K562 (cell line): ENCODE measurements around the gene ZFAND6. TPM values are rescaled to one million over a fixed set of nuclear protein-coding genes. Genes with fewer than 3 reads are reported as not detected.

ENCODE experiments used
- GATA2 ChIP-seq: sonication (generic); formaldehyde crosslinking; IDR thresholded peaks from 2 replicates; pipeline ENCODE4 v1.4.0; 2020; ENCODE audit warnings: mild to moderate bottlenecking, missing genetic modification reagents
- JUND ChIP-seq, 2 experiments: IDR thresholded peaks; 2 replicates in 1 of 2; 3 replicates in 1 of 2; pipeline ENCODE4 v1.6.1; 2011; ENCODE audit warnings: borderline replicate concordance in 2 of 2, low read depth in 2 of 2, low read length in 2 of 2, improper control_type of control experiment in 1 of 2, missing biosample characterization in 1 of 2, missing genetic modification characterization in 1 of 2, missing genetic modification reagents in 1 of 2
- POLR2A ChIP-seq: fragments of 450-650 bp; conservative IDR thresholded peaks from 2 replicates; pipeline ENCODE4 v1.6.1; 2016
- RBM34 ChIP-seq: fragments of 200-400 bp; formaldehyde crosslinking; IDR thresholded peaks from 2 replicates; pipeline ENCODE4 v1.6.1; 2018; ENCODE audit warnings: low read length, borderline replicate concordance; ENCODE audit not compliant: insufficient read depth
- SAFB2 ChIP-seq: fragments of 200-400 bp; formaldehyde crosslinking; IDR thresholded peaks from 2 replicates; pipeline ENCODE4 v1.6.1; 2018; ENCODE audit warnings: borderline replicate concordance, low read length, low read depth, moderate library complexity; ENCODE audit not compliant: severe bottlenecking
- SMAD4 ChIP-seq: fragments of 250-450 bp; sonication (Bioruptor Pico); conservative IDR thresholded peaks from 2 replicates; pipeline ENCODE4 v1.8.0; 2021; ENCODE audit warnings: inconsistent platforms, mild to moderate bottlenecking, moderate library complexity
- TFAP4 ChIP-seq: sonication (generic); formaldehyde crosslinking; IDR thresholded peaks from 2 replicates; pipeline ENCODE4 v1.8.0; 2022; ENCODE audit warnings: missing genetic modification reagents, mild to moderate bottlenecking, moderate library complexity, borderline replicate concordance
- ZC3H11A ChIP-seq: IDR thresholded peaks from 2 replicates; pipeline ENCODE4 v1.6.1; 2012; ENCODE audit warnings: low read depth, low read length, improper control_type of control experiment
- ZNF449 ChIP-seq: fragments of 250-450 bp; sonication (Bioruptor Pico); IDR thresholded peaks from 2 replicates; pipeline ENCODE4 v1.8.0; 2022; ENCODE audit warnings: moderate library complexity, mild to moderate bottlenecking, inconsistent platforms
- ZNF589 ChIP-seq: fragments of 200-800 bp; sonication (Bioruptor generic); IDR thresholded peaks from 2 replicates; pipeline ENCODE4 v1.6.1; 2016; ENCODE audit warnings: low read depth, missing genetic modification characterization, missing compliant biosample characterization
- polyA plus RNA-seq, 8 experiments: library from polyadenylated mRNA; depleted of rRNA in 4 of 8; stranded (reverse) in 5 of 8; unstranded in 3 of 8; fragments of >200 nt; fragmentation: Nextera tagmentation in 2 of 8; fragmentation: Illumina TruSeq in 1 of 8; extraction: Ambion mirVana in 2 of 8; extraction: Trizol in 1 of 8; gene quantifications; 2 replicates each; pipeline versions ENCODE4 v1.2.1 to v1.2.3, GENCODE V29; 2011 to 2014; ENCODE audit warnings: inconsistent platforms in 1 of 8, missing spikeins in 1 of 8
- total RNA-seq, 7 experiments: library from RNA; depleted of rRNA in 6 of 7; stranded (reverse); fragments of >200 nt in 6 of 7; fragmentation: Illumina TruSeq in 2 of 7; extraction: Trizol in 2 of 7; gene quantifications; 2 replicates each; pipeline versions ENCODE4 v1.2.1 to v1.2.3, GENCODE V29; 2011 to 2021; ENCODE audit warnings: low replicate concordance in 1 of 7
- TF ChIP-seq, protein P1 (sequence below): fragments of 450-650 bp; IDR thresholded peaks from 2 replicates; pipeline ENCODE4 v1.6.1; 2014; ENCODE audit warnings: low read depth, mild to moderate bottlenecking, moderate library complexity, borderline replicate concordance
- TF ChIP-seq, protein P2 (sequence below), 2 experiments: fragments of 450-650 bp; formaldehyde crosslinking in 1 of 2; IDR thresholded peaks; 2 replicates each; pipeline versions ENCODE4 v1.4.0 to v1.6.1; 2014 to 2020; ENCODE audit warnings: mild to moderate bottlenecking in 2 of 2, borderline replicate concordance in 1 of 2, low read depth in 1 of 2

The ZFAND6 gene
- total and polyA plus RNA-seq, 9 of the 15 experiments (the other 6 are each of a cell fraction or from before 2014, with no cell fraction given): 53.9 to 206 (median 88.9) TPM

DNA sequence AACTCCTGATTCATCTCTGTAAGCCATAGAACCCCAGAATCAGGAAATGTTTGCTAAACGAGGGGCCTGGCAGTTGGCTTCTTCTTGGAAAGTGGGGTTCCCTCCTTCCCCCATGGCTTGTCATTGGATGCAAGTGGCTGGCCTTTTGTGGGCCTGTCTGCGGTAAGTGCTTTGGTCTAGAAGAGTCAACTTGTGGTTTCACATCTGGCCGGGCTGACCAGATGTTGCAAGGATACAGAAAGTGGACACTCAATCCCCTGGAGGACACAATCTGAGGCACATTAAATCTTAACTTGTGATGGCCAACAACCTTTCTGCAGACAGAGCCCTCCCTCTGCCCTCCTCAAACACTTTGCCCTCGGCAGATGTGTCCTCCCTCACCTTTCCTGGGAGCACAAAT lies 94.4 kb downstream of the ZFAND6 start (continued):
- peak; percentile 88 for TF ChIP-seq TFAP4 (CRISPR knock-in tag)
- no peak for TF ChIP-seq ZNF589
- peak; percentile 35; the same call in 1 of the 2 replicates for TF ChIP-seq JUND (IDR thresholded peaks at IDR 0.05; ENCODE audit: borderline replicate concordance, low read depth, low read length)
- no peak for TF ChIP-seq JUND (tag; IDR thresholded peaks at IDR 0.05; ENCODE audit: borderline replicate concordance, low read depth, low read length)
- TF ChIP-seq, protein P1, sequence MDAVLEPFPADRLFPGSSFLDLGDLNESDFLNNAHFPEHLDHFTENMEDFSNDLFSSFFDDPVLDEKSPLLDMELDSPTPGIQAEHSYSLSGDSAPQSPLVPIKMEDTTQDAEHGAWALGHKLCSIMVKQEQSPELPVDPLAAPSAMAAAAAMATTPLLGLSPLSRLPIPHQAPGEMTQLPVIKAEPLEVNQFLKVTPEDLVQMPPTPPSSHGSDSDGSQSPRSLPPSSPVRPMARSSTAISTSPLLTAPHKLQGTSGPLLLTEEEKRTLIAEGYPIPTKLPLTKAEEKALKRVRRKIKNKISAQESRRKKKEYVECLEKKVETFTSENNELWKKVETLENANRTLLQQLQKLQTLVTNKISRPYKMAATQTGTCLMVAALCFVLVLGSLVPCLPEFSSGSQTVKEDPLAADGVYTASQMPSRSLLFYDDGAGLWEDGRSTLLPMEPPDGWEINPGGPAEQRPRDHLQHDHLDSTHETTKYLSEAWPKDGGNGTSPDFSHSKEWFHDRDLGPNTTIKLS: peak; percentile 76; the same call in 1 of the 2 replicates
- TF ChIP-seq ZC3H11A: no peak
- TF ChIP-seq ZNF449 (CRISPR knock-in tag): 0 out of 2 replicates have a peak, but pooled peaks have one; percentile 50
- TF ChIP-seq SAFB2: no peak
- TF ChIP-seq, protein P2, sequence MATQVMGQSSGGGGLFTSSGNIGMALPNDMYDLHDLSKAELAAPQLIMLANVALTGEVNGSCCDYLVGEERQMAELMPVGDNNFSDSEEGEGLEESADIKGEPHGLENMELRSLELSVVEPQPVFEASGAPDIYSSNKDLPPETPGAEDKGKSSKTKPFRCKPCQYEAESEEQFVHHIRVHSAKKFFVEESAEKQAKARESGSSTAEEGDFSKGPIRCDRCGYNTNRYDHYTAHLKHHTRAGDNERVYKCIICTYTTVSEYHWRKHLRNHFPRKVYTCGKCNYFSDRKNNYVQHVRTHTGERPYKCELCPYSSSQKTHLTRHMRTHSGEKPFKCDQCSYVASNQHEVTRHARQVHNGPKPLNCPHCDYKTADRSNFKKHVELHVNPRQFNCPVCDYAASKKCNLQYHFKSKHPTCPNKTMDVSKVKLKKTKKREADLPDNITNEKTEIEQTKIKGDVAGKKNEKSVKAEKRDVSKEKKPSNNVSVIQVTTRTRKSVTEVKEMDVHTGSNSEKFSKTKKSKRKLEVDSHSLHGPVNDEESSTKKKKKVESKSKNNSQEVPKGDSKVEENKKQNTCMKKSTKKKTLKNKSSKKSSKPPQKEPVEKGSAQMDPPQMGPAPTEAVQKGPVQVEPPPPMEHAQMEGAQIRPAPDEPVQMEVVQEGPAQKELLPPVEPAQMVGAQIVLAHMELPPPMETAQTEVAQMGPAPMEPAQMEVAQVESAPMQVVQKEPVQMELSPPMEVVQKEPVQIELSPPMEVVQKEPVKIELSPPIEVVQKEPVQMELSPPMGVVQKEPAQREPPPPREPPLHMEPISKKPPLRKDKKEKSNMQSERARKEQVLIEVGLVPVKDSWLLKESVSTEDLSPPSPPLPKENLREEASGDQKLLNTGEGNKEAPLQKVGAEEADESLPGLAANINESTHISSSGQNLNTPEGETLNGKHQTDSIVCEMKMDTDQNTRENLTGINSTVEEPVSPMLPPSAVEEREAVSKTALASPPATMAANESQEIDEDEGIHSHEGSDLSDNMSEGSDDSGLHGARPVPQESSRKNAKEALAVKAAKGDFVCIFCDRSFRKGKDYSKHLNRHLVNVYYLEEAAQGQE (IDR thresholded peaks at IDR 0.05; ENCODE audit: borderline replicate concordance): no peak
- TF ChIP-seq, protein P2 (CRISPR knock-in tag; IDR thresholded peaks at IDR 0.05; ENCODE audit: low read depth): no peak
- no peak for TF ChIP-seq RBM34
- TF ChIP-seq GATA2 (CRISPR knock-in tag): no peak
- peak; percentile 78 for TF ChIP-seq SMAD4 (CRISPR knock-in tag)
- TF ChIP-seq POLR2A: no peak
